Calu3 (cell line): ENCODE measurements around the gene OGFOD1. TPM values are rescaled to one million over a fixed set of nuclear protein-coding genes. Genes with fewer than 3 reads are reported as not detected.

Source experiments
- BruUV-seq: library from RNA; stranded (reverse); fragments of 400-500 nt; replicated peaks from 2 replicates; lab custom pipeline; 2021; lab: Mats Ljungman, UMichigan
- CTCF ChIA-PET: fragments of 300-600 bp; sonication (Branson Sonifier 250); formaldehyde crosslinking; loops from one replicate; lab custom pipeline; 2022; ENCODE audit warnings: antibody characterized with exemption; lab: Charles Lee
- DNase-seq: peaks from one replicate; pipeline ENCODE4 v3.0.0; 2022
- H3K27ac Mint-ChIP-seq: one replicate; pipeline ENCODE4 v1.8.0; 2022; ENCODE audit warnings: mixed read lengths; ENCODE audit not compliant: unreplicated experiment
- H3K27me3 Mint-ChIP-seq: one replicate; pipeline ENCODE4 v1.8.0; 2022; ENCODE audit warnings: mixed read lengths; ENCODE audit not compliant: unreplicated experiment
- H3K36me3 Mint-ChIP-seq: one replicate; pipeline ENCODE4 v1.8.0; 2022; ENCODE audit warnings: mild to moderate bottlenecking, moderate library complexity, mixed read lengths; ENCODE audit not compliant: insufficient read depth, unreplicated experiment
- H3K4me1 Mint-ChIP-seq: one replicate; pipeline ENCODE4 v1.8.0; 2022; ENCODE audit warnings: mild to moderate bottlenecking, low read depth, mixed read lengths; ENCODE audit not compliant: unreplicated experiment
- H3K4me3 Mint-ChIP-seq: one replicate; pipeline ENCODE4 v1.8.0; 2022; ENCODE audit warnings: mild to moderate bottlenecking, low read depth, moderate library complexity, mixed read lengths; ENCODE audit not compliant: unreplicated experiment
- H3K9me3 Mint-ChIP-seq: one replicate; pipeline ENCODE4 v1.8.0; 2022; ENCODE audit warnings: low read depth, mixed read lengths; ENCODE audit not compliant: unreplicated experiment
- CTCF ChIP-seq: fragments of 200-600 bp; IDR thresholded peaks from one replicate; pipeline ENCODE4 v1.8.0; 2022; ENCODE audit warnings: antibody characterized with exemption; ENCODE audit not compliant: unreplicated experiment
- intact Hi-C: fragments of 100-400 bp; cut with micrococcal nuclease; formaldehyde crosslinking; loops from one replicate; pipeline ENCODE4 v1.10.0; 2022; ENCODE audit not compliant: unreplicated experiment
- total RNA-seq: library from RNA; stranded (reverse); gene quantifications from 2 replicates; pipeline ENCODE4 v1.2.3, GENCODE V29; 2022

The OGFOD1 gene
- total RNA-seq, 1 experiment from 2014 or later: 60.6 TPM

- Mint-ChIP-seq H3K4me1 (peaks cover 7% of the 10 kb centered on the region), H3K9me3 (no peaks in the 10 kb centered on the region), H3K36me3 (no peaks in the 10 kb centered on the region), H3K4me3 (no peak overlapping the region), H3K27ac (no peak overlapping the region), H3K27me3 (no peaks in the 10 kb centered on the region)
- TF ChIP-seq CTCF: no peak
- no peak for DNase-seq
- CTCF ChIA-PET: no interaction called here
- BruUV-seq: no TSS peak
- intact Hi-C loops: loop anchor here (10.0 kb wide), 1 partner anchor 273 kb away; no protein-coding TSS in a partner anchor
These were observed 60.7 kb downstream of the OGFOD1 start for GRCh38 chr16:56512025-56512424.

GRCh38 chr16:56513091-56513490 lies 61.7 kb downstream of the OGFOD1 start:
- no peaks in the 10 kb centered on the region for H3K36me3 Mint-ChIP-seq
- H3K4me1 Mint-ChIP-seq: peaks cover 7% of the 10 kb centered on the region
- H3K9me3 Mint-ChIP-seq: no peaks in the 10 kb centered on the region

GRCh38 chr16:56513972-56514371 lies 62.6 kb downstream of the OGFOD1 start:
- intact Hi-C loops: loop anchor here (1.0 to 10.0 kb wide), 3 partner anchors 86 to 271 kb away; no protein-coding TSS in a partner anchor
- Mint-ChIP-seq H3K4me1 (peaks cover 7% of the 10 kb centered on the region), H3K27me3 (no peaks in the 10 kb centered on the region), H3K36me3 (peaks cover 5% of the 10 kb centered on the region), H3K9me3 (no peaks in the 10 kb centered on the region), H3K4me3 (no peak overlapping the region), H3K27ac (no peak overlapping the region)
- BruUV-seq: no TSS peak
- peak; percentile 59 for DNase-seq
- CTCF ChIA-PET: interaction anchor here (0.6 to 2.1 kb wide), 6 partner anchors 87 to 387 kb away, joined by 3 to 17 read pairs (median 4); partner anchors contain the start of gene MT2A
- TF ChIP-seq CTCF: peak; percentile 52

More at GRCh38 chr16:56513091-56513490, 61.7 kb downstream of the OGFOD1 start:
- Mint-ChIP-seq H3K27me3 (no peaks in the 10 kb centered on the region), H3K4me3 (no peak overlapping the region), H3K27ac (no peak overlapping the region)
- DNase-seq: no peak
- BruUV-seq: no TSS peak
- TF ChIP-seq CTCF: no peak
- CTCF ChIA-PET: interaction anchor here (2.1 kb wide), 1 partner anchor 189 kb away, joined by 12 read pairs; no protein-coding TSS in a partner anchor
- intact Hi-C loops: loop anchor here (10.0 kb wide), 1 partner anchor 272 kb away; no protein-coding TSS in a partner anchor

- no peak for TF ChIP-seq CTCF
- Mint-ChIP-seq H3K27ac (no peak overlapping the region), H3K4me3 (no peak overlapping the region), H3K27me3 (no peaks in the 10 kb centered on the region), H3K9me3 (no peaks in the 10 kb centered on the region), H3K4me1 (peaks cover 7% of the 10 kb centered on the region), H3K36me3 (peaks cover 13% of the 10 kb centered on the region)
- DNase-seq: no peak
- BruUV-seq: no TSS peak
- intact Hi-C loops: loop anchor here (1.0 to 10.0 kb wide), 3 partner anchors 85 to 270 kb away; no protein-coding TSS in a partner anchor
- CTCF ChIA-PET: interaction anchor here (1.4 to 2.1 kb wide), 3 partner anchors 86 to 187 kb away, joined by 3 to 17 read pairs (median 12); partner anchors contain the start of gene MT2A
These were observed 63.5 kb downstream of the OGFOD1 start for GRCh38 chr16:56514845-56515244.
